ENCODE results near the gene ATG10. TPM values are rescaled to one million over a fixed set of nuclear protein-coding genes. Genes with fewer than 3 reads are reported as not detected.

The ATG10 gene
- total and polyA plus RNA-seq, 2 of the 8 experiments (the other 6 are each of a cell fraction or from before 2014, with no cell fraction given): 3.7 to 8.8 TPM

DNA sequence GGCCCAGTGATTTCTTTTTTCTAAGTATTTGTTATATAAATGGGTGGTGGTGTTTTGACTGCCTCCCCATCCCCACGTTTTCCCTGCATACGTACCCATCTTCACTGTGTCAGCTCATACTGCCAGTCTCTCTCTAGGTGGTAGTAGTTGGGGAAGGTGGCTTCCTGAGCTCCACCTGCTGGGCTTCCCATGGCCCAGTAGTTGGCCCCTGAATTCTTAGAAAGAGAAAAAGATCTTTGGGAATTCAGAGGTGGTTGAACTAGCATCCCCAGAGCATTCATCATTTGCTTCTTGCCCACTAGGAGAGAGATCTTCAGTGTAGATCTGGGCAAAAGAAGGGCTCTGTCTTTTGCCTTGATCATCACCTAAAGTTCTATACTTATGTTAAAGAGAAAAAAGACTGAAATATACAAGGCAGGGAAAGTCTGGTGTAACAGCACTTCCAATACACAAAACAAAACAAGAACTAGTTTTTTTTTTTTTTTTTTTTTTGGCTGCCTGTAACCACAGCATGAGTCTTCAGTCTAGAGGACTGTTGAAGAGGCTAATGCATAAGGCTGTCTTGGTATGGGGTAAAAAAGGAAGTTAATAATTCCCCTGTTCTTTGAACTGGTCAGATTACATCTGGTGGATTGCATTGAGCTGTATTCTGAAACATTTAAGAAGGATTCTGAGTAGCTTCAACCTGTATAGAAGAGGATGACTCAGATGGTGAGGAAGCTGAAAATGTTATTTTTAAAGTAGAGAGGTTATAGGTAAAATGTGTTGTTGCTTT is 128.7 kb downstream of the ATG10 start:
- no peaks in the 10 kb centered on the region for H3K36me3 ChIP-seq (ENCODE audit: control insufficient read depth in 2 of 4, insufficient read depth in 4 of 4, low read length in 3 of 4)
- ChIA-PET CTCF (ENCODE audit: partially characterized antibody) (interaction anchor here (1.0 to 1.7 kb wide), 3 partner anchors 92 to 232 kb away, joined by 3 read pairs; no protein-coding TSS in a partner anchor), POLR2A (ENCODE audit: partially characterized antibody) (no interaction called here)
- TF ChIP-seq RAD21 (IDR thresholded peaks at IDR 0.05 in 1 of 2, conservative IDR thresholded peaks at IDR 0.05 in 1 of 2; ENCODE audit: low read depth in 2 of 2, low read length in 2 of 2): peak in 1 of 2 experiments; percentile 40; a peak in 1 of 4 replicates
- no peak for TF ChIP-seq CHD1 (IDR thresholded peaks at IDR 0.05; ENCODE audit: low read depth, low read length)
- TF ChIP-seq SP1 (IDR thresholded peaks at IDR 0.05; ENCODE audit: low read depth, low read length): no peak
- TF ChIP-seq SRF (IDR thresholded peaks at IDR 0.05; ENCODE audit: low read depth, low read length): no peak
- TF ChIP-seq POU5F1 (IDR thresholded peaks at IDR 0.05; ENCODE audit: low read depth, low read length): no peak
- TF ChIP-seq, protein P1, sequence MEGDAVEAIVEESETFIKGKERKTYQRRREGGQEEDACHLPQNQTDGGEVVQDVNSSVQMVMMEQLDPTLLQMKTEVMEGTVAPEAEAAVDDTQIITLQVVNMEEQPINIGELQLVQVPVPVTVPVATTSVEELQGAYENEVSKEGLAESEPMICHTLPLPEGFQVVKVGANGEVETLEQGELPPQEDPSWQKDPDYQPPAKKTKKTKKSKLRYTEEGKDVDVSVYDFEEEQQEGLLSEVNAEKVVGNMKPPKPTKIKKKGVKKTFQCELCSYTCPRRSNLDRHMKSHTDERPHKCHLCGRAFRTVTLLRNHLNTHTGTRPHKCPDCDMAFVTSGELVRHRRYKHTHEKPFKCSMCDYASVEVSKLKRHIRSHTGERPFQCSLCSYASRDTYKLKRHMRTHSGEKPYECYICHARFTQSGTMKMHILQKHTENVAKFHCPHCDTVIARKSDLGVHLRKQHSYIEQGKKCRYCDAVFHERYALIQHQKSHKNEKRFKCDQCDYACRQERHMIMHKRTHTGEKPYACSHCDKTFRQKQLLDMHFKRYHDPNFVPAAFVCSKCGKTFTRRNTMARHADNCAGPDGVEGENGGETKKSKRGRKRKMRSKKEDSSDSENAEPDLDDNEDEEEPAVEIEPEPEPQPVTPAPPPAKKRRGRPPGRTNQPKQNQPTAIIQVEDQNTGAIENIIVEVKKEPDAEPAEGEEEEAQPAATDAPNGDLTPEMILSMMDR (IDR thresholded peaks at IDR 0.05; ENCODE audit: control extremely low read depth in 1 of 3, insufficient read depth in 1 of 3, low read depth in 1 of 3, low read length in 3 of 3): peak in 1 of 3 experiments; percentile 12; a peak in 2 of 4 replicates
- no peak for TF ChIP-seq CTBP2 (IDR thresholded peaks at IDR 0.05; ENCODE audit: borderline replicate concordance, insufficient read depth, insufficient read length, low read length)
- no peak for TF ChIP-seq CBX8 (IDR thresholded peaks at IDR 0.05; ENCODE audit: borderline replicate concordance, low read depth, low read length)
- no peak overlapping the region for H3K4me2 ChIP-seq (ENCODE audit: insufficient read depth in 1 of 2, low read depth in 2 of 2, low read length in 2 of 2)
- DNase-seq (ENCODE audit: low read depth in 1 of 2, low spot score in 2 of 2) (no peak), FAIRE-seq (no peak)
- H3K4ac ChIP-seq (replicated peaks; ENCODE audit: insufficient read length, low read depth, low read length): no peak overlapping the region
- no peak overlapping the region for H4K5ac ChIP-seq (ENCODE audit: insufficient read length, low read depth, low read length)
- H3K23ac ChIP-seq (ENCODE audit: insufficient read length): no peak overlapping the region
- no peaks in the 10 kb centered on the region for H3K23me2 ChIP-seq (ENCODE audit: low read depth, low read length)
- no peak overlapping the region for H3K4me3 ChIP-seq (ENCODE audit: extremely low read depth in 1 of 4, insufficient read depth in 2 of 4, low read depth in 3 of 4, low read length in 4 of 4)
- no peak overlapping the region for H2BK12ac ChIP-seq (ENCODE audit: low read depth, low read length)
- no peak overlapping the region for H2AFZ ChIP-seq (ENCODE audit: low read length)
- no peaks in the 10 kb centered on the region for H4K20me1 ChIP-seq (replicated peaks in 1 of 2; ENCODE audit: control insufficient read depth in 1 of 2, insufficient read depth in 2 of 2, low read length in 2 of 2)
- 80% methylated on average over 2 of the region's 2 CpGs; no CpG with 5 or more reads in 1 of the 2 experiments for WGBS, 2 experiments (ENCODE audit: extremely low coverage in 1 of 2, insufficient coverage in 1 of 2, insufficient read length in 1 of 2, insufficient replicate concordance in 2 of 2, low coverage in 1 of 2, low lambda C conversion rate in 2 of 2, missing lambda C conversion rate in 1 of 2)
- H3K9ac ChIP-seq (replicated peaks in 1 of 4; ENCODE audit: extremely low read depth in 1 of 4, low read depth in 3 of 4, low read length in 3 of 4): no peak overlapping the region
- H3K18ac ChIP-seq (ENCODE audit: extremely low read depth, low read length): no peak overlapping the region
- no peaks in the 10 kb centered on the region for H3K9me3 ChIP-seq (ENCODE audit: insufficient read depth in 2 of 2, low read depth in 1 of 2, low read length in 1 of 2)
- no peak overlapping the region for H3K56ac ChIP-seq (replicated peaks; ENCODE audit: insufficient read length, low read depth, low read length)
- no peak overlapping the region for H4K8ac ChIP-seq (ENCODE audit: extremely low read depth, insufficient read depth, low read length)
- H3K14ac ChIP-seq (ENCODE audit: insufficient read length): no peak overlapping the region
- no peaks in the 10 kb centered on the region for H3K79me1 ChIP-seq (ENCODE audit: low read depth, low read length)
- H2BK5ac ChIP-seq (ENCODE audit: low read depth, low read length): no peak overlapping the region
- H2BK15ac ChIP-seq (ENCODE audit: low read length): no peak overlapping the region
- H3K27me3 ChIP-seq (replicated peaks in 1 of 4; ENCODE audit: control insufficient read depth in 3 of 4, extremely low read depth in 1 of 4, insufficient read depth in 3 of 4, low read length in 3 of 4): no peaks in the 10 kb centered on the region
- no peak overlapping the region for H2BK20ac ChIP-seq (ENCODE audit: low read length)
- H2BK120ac ChIP-seq (replicated peaks; ENCODE audit: low read depth, low read length): no peak overlapping the region
- H3K27ac ChIP-seq (ENCODE audit: low read depth, low read length): no peak overlapping the region
- no peak overlapping the region for H2AK5ac ChIP-seq (ENCODE audit: low read depth, low read length)
- no peaks in the 10 kb centered on the region for H3K4me1 ChIP-seq (replicated peaks in 1 of 4; ENCODE audit: control insufficient read depth in 3 of 4, insufficient read depth in 4 of 4, low read length in 3 of 4)
- H4K91ac ChIP-seq (replicated peaks; ENCODE audit: insufficient read length, low read length): no peak overlapping the region
- H3K79me2 ChIP-seq (ENCODE audit: control insufficient read depth in 1 of 2, insufficient read depth in 2 of 2, low read length in 2 of 2): no peaks in the 10 kb centered on the region

All from H1 (cell line).